ENCODE data around the gene SAA2.
"Not testable (repeated sequence)": the region's sequence is repeated elsewhere in the genome, so short reads cannot be mapped to it uniquely, and the experiment has no call there.

The SAA2 gene

GRCh38 chr11:18248561-18248960 lies at the start of gene SAA2:
Gene SAA2 (minus strand): TSS chr11:18248668. CDS start chr11:18248011, 657 bp downstream.
- DNase-seq (ENCODE audit: low read depth, low spot score) = no peak

GRCh38 chr11:18295316-18295715 lies 46.8 kb upstream of the SAA2 start:
- no peak for DNase-seq (ENCODE audit: low read depth, low spot score)

- no peak for DNase-seq (ENCODE audit: low read depth, low spot score)
Observed at GRCh38 chr11:18294862-18295261, 46.4 kb upstream of the SAA2 start.

GRCh38 chr11:18288911-18289310 lies 40.4 kb upstream of the SAA2 start:
- no peak for DNase-seq (ENCODE audit: low read depth, low spot score)

- no peak for DNase-seq (ENCODE audit: low read depth, low spot score)
Observed at GRCh38 chr11:18285841-18286240, 37.4 kb upstream of the SAA2 start.

GRCh38 chr11:18282626-18283025 lies 34.2 kb upstream of the SAA2 start:
- no peak for DNase-seq (ENCODE audit: low read depth, low spot score)

GRCh38 chr11:18280438-18281045 lies 32.1 kb upstream of the SAA2 start:
- DNase-seq (ENCODE audit: low read depth, low spot score) = no peak

GRCh38 chr11:18277565-18278271 lies 29.2 kb upstream of the SAA2 start:
- no peak for DNase-seq (ENCODE audit: low read depth, low spot score)

- DNase-seq (ENCODE audit: low read depth, low spot score) = no peak
Observed at GRCh38 chr11:18271206-18271605, 22.7 kb upstream of the SAA2 start.

- DNase-seq (ENCODE audit: low read depth, low spot score) = no peak
Observed at GRCh38 chr11:18270102-18270501, 21.6 kb upstream of the SAA2 start.

GRCh38 chr11:18269252-18269651 lies 20.8 kb upstream of the SAA2 start:
- DNase-seq (ENCODE audit: low read depth, low spot score) = not testable (repeated sequence)

- not testable (repeated sequence) for DNase-seq (ENCODE audit: low read depth, low spot score)
Observed at GRCh38 chr11:18267335-18268133, 19.1 kb upstream of the SAA2 start.

- no peak for DNase-seq (ENCODE audit: low read depth, low spot score)
Observed at GRCh38 chr11:18265949-18266348, 17.5 kb upstream of the SAA2 start, which contains the start of gene SAA1. Gene SAA1 (plus strand): TSS chr11:18266264. CDS start chr11:18266888, 624 bp downstream.

GRCh38 chr11:18264677-18265555 lies 16.4 kb upstream of the SAA2 start:
- DNase-seq (ENCODE audit: low read depth, low spot score) = no peak

GRCh38 chr11:18264035-18264434 lies 15.6 kb upstream of the SAA2 start:
- DNase-seq (ENCODE audit: low read depth, low spot score) = no peak

GRCh38 chr11:18262681-18263350 lies 14.3 kb upstream of the SAA2 start:
- not testable (repeated sequence) for DNase-seq (ENCODE audit: low read depth, low spot score)

- no peak for DNase-seq (ENCODE audit: low read depth, low spot score)
Observed at GRCh38 chr11:18261721-18262120, 13.3 kb upstream of the SAA2 start.

GRCh38 chr11:18259259-18259658 lies 10.8 kb upstream of the SAA2 start:
- no peak for DNase-seq (ENCODE audit: low read depth, low spot score)

- no peak for DNase-seq (ENCODE audit: low read depth, low spot score)
Observed at GRCh38 chr11:18254781-18255361, 6.4 kb upstream of the SAA2 start.

GRCh38 chr11:18253778-18254338 lies 5.4 kb upstream of the SAA2 start:
- no peak for DNase-seq (ENCODE audit: low read depth, low spot score)

Measured in iPS DF 19.7 (cell line).